GM18861 (cell line): Measurements from ENCODE around the gene C16orf78.

Experiments
- ATAC-seq: cut with Tn5 transposase; IDR thresholded peaks from one replicate; pipeline ENCODE4 v1.9.1; 2021; ENCODE audit not compliant: unreplicated experiment

The C16orf78 gene

GRCh38 chr16:49382916-49383315 is 9.3 kb downstream of the C16orf78 start:
- no peak for ATAC-seq

- no peak for ATAC-seq
Measured at GRCh38 chr16:49395021-49395420, 21.4 kb downstream of the C16orf78 start.

DNA sequence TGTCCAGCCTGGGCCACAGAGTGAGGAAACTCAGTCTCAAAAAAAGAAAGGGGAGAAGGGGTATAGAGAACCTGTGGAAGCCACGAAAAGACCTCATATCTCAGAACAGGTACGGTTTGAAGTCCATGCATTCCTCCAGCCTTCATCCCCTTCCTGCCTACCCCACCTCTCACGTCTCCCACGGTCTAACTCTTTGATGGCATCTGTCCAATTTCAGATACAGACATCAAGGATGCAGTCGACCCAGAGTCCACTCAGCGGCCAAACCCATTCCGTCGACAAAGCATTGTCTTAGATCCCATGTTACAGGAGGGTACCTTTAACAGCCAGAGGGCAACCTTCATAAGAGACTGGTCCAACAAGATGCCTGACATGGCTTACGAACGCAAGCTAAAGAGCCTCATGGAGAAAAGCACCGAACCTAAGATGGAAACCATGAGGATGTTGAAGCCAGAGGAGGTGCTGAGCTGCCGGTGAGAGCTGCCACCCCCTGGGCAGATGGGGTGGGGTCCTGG is 22.7 kb downstream of the C16orf78 start:
- ATAC-seq, result no peak

GRCh38 chr16:49398761-49399160 is 25.2 kb downstream of the C16orf78 start:
- ATAC-seq, result no peak

GRCh38 chr16:49399594-49400364 is 26.2 kb downstream of the C16orf78 start:
- peak; percentile 96 for ATAC-seq

- no peak for ATAC-seq
Measured at GRCh38 chr16:49400611-49401010, 27.0 kb downstream of the C16orf78 start.

GRCh38 chr16:49405123-49405522 is 31.5 kb downstream of the C16orf78 start:
- no peak for ATAC-seq

DNA sequence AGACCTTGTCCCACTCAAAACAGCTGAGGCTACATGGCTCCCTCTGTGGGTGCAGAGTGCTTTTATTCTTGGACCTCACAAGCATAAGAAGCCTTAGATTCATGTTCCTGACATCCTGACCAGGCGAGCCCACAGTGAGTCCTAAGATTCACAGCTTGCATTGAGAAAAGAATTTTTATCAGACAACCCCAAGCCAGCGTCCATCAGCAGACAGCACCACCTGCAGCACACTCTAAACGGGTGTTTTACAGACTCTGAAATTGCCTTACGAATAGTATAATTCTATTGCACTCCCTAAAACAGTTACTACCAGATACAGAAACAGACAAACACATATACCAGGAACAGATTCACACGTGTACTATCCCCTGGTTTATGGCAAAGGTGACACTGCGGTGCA is 31.9 kb downstream of the C16orf78 start:
- no peak for ATAC-seq

- peak; percentile 77 for ATAC-seq
Measured at GRCh38 chr16:49407873-49408550, 34.4 kb downstream of the C16orf78 start.

DNA sequence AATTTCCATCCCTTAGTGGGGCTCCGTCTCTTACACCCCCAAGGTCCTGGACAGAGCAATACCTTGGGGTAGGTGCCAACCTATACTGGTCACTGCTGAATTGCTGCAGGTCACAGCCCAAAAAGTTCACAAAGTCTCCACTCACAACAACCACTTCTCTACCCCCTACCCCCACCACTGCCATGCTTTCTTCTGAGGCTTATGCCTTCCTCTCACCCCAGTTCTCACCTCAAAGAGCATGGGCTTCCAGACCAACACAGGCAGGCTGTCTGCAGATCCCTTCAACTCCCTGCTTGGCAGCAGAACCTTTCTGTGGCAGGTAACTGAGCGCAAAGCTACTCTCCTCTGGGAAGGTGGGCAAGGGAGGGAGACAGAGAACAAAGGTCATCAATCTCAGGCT is 35.5 kb downstream of the C16orf78 start:
- ATAC-seq, result no peak

- ATAC-seq, result no peak
Measured at GRCh38 chr16:49410226-49410625, 36.6 kb downstream of the C16orf78 start.

DNA sequence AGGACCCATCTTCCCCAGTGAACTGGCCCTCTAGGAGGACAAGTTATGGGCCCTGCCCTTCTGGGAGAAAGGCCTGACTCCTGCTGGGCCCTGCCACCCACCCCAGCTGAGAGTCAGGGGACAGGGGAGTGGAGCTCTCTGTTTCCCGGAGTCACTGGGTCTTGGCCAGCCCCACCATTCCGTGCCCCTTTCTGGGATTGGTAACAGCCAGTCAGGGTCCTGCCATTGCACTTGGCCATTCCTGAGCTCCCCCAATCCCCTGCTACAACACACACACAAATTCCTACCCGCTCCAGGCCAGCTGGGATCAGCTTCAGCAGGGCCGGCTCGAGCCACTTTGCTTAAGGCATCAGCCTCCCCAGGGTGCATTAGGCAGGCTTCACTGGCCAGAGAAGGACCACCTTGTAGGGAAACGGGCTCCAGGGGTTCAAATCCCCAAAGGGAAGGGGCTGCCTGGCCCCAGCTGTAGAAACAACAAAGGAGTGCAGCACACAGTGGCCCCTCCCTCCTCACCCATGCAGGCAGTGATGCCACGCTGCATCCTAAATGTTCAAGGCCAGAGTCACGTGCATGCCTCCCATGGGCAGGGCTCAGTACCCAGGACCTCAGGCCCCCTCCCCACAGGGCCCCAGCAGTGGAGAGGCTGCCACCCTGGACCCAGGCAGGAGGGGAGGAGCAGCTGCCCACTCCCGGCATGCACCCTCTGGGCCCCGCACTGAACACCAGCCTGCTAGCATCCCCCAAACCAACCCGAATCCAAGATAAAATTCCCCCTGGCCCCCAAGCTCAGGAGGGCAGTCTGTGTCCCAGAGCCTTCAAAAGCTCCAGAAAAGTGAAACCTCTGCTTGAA is 37.7 kb downstream of the C16orf78 start:
- no peak for ATAC-seq

DNA sequence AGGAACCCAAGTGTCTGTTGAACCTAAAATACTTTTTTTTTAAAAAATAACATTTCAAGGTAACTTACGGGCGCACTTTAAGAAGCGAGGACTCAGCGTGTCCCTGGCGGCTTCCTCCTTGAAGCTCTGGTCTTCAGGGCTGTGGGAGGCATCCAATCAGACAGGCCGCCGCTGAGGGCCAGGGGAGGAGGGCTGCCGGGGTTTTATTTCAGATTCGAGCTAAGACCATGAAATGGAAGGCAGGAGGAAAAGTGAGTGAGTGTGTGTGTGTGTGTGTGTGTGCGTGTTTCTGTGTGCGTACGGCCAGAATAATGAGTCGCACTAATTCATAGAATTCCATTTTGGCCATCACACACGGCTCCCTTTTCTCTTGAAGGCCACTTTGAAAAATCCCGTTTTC is 41.1 kb downstream of the C16orf78 start:
- no peak for ATAC-seq

- no peak for ATAC-seq
Measured at GRCh38 chr16:49415083-49415482, 41.5 kb downstream of the C16orf78 start.

GRCh38 chr16:49416001-49416675 is 42.5 kb downstream of the C16orf78 start:
- ATAC-seq, result no peak

DNA sequence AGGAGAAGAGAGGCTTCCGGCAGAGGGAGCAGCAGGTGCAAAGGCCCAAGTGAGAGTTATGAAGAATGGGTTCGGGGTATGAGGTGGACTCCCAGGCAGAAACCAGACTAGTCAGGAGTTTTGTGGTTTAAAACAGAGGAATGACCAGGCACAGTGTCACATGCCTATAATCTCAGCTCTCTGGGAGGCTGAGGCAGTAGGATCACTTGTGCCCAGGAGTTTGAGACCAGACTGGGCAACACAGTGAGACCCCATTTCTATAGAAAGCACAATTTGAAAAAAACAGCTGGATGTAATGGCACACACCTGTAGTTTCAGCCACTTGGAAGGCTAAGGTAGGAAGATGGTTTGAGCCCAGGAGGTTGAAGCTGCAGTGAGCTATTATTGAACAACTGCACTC is 43.8 kb downstream of the C16orf78 start:
- no peak for ATAC-seq

- no peak for ATAC-seq
Measured at GRCh38 chr16:49419006-49419405, 45.4 kb downstream of the C16orf78 start.

- ATAC-seq, result no peak
Measured at GRCh38 chr16:49419862-49420261, 46.3 kb downstream of the C16orf78 start.

DNA sequence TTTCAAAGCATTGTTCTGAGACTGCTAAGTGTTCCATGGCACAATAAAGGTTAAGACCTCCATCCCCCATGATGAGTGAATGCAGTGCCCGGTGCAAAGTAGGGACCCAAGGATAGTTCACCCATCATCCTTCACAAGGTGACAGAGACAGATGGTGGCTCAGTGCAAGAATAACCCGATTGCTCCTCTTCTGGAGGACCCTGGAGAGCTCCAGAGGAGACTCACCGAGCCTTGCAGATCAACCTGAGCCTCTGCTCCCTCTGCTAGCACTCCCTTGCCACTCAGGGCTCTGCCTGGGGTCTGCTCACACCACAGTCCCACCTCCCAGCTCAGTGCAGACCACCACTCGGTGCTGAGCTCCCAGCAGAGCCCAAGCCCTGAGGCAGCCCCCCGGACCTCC is 49.3 kb downstream of the C16orf78 start:
- ATAC-seq, result no peak

- ATAC-seq, result no peak
Measured at GRCh38 chr16:49424961-49425360, 51.4 kb downstream of the C16orf78 start.

DNA sequence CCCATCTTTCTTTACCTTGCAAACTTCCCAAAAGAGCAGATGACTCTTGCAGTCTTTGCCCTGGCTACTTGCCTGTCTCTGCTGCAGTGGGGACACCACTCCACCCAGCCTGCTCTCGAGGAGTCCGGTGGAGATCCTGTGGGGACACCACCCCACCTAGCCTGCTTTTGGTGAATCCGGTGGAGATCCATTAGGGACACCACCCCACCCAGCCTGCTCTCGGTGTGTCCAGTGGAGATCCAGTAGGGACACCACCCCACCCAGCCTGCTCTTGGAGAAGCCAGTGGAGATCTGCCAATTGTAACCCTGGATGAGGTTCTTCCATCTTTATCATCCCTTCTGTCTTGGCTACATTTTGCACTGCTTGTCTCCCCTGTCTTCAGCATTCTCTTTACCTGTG is 54.2 kb downstream of the C16orf78 start:
- no peak for ATAC-seq
